H9 (cell line): Measurements from ENCODE around the gene DNLZ. TPM values are rescaled to one million over a fixed set of nuclear protein-coding genes. Genes with fewer than 3 reads are reported as not detected.

ENCODE experiments used
- DNase-seq: peaks from one replicate; pipeline ENCODE4 v3.0.0-alpha.2; 2017
- H2AFZ ChIP-seq: one replicate; pipeline ENCODE4 v1.6.1; 2013; ENCODE audit warnings: mild to moderate bottlenecking, low read length, control low read depth, moderate library complexity
- H2AK5ac ChIP-seq: 2 replicates; pipeline ENCODE4 v1.6.1; 2013; ENCODE audit warnings: low read length, control low read depth, mixed read lengths; ENCODE audit not compliant: insufficient read length
- H2BK120ac ChIP-seq: one replicate; pipeline ENCODE4 v1.6.1; 2013; ENCODE audit warnings: low read depth, mild to moderate bottlenecking, low read length, control low read depth, inconsistent platforms; ENCODE audit not compliant: poor library complexity, severe bottlenecking
- H2BK12ac ChIP-seq: 2 replicates; pipeline ENCODE4 v1.6.1; 2013; ENCODE audit warnings: low read length, control low read depth, mixed read lengths, low read depth; ENCODE audit not compliant: insufficient read length
- H2BK15ac ChIP-seq: 2 replicates; pipeline ENCODE4 v1.6.1; 2013; ENCODE audit warnings: low read depth, low read length, control low read depth
- H2BK20ac ChIP-seq: one replicate; pipeline ENCODE4 v1.6.1; 2013; ENCODE audit warnings: low read depth, mild to moderate bottlenecking, low read length, control low read depth, inconsistent platforms; ENCODE audit not compliant: poor library complexity, severe bottlenecking
- H2BK5ac ChIP-seq: 2 replicates; pipeline ENCODE4 v1.6.1; 2013; ENCODE audit warnings: low read length, control low read depth, mixed read lengths; ENCODE audit not compliant: insufficient read length
- H3K14ac ChIP-seq: 2 replicates; pipeline ENCODE4 v1.6.1; 2013; ENCODE audit warnings: low read length, control low read depth; ENCODE audit not compliant: insufficient read depth
- H3K18ac ChIP-seq: 2 replicates; pipeline ENCODE4 v1.6.1; 2013; ENCODE audit warnings: low read depth, mild to moderate bottlenecking, mixed read lengths, low read length, control low read depth; ENCODE audit not compliant: insufficient read length
- H3K23ac ChIP-seq: 2 replicates; pipeline ENCODE4 v1.6.1; 2013; ENCODE audit warnings: low read length, control low read depth, mixed read lengths, low read depth; ENCODE audit not compliant: insufficient read length
- H3K23me2 ChIP-seq: 2 replicates; pipeline ENCODE4 v1.6.1; 2013; ENCODE audit warnings: low read depth, mild to moderate bottlenecking, mixed read lengths, low read length, control low read depth; ENCODE audit not compliant: insufficient read length, poor library complexity, severe bottlenecking
- H3K27ac ChIP-seq: 2 replicates; pipeline ENCODE4 v1.5.1; 2013; ENCODE audit warnings: low read length, control low read depth, mixed read lengths, low read depth; ENCODE audit not compliant: insufficient read length
- H3K27me3 ChIP-seq: 2 replicates; pipeline ENCODE4 v1.6.1; 2013; ENCODE audit warnings: low read length, control low read depth, inconsistent platforms; ENCODE audit not compliant: insufficient read depth
- H3K4ac ChIP-seq: 2 replicates; pipeline ENCODE4 v1.6.1; 2013; ENCODE audit warnings: low read depth, mild to moderate bottlenecking, control low read depth, inconsistent platforms, low read length, moderate library complexity
- H3K4me1 ChIP-seq: 2 replicates; pipeline ENCODE4 v1.6.1; 2013; ENCODE audit warnings: low read length, control low read depth, inconsistent platforms; ENCODE audit not compliant: insufficient read depth
- H3K4me2 ChIP-seq: 2 replicates; pipeline ENCODE4 v1.6.1; 2013; ENCODE audit warnings: low read length, control low read depth, mixed read lengths; ENCODE audit not compliant: insufficient read length, insufficient read depth
- H3K56ac ChIP-seq: 2 replicates; pipeline ENCODE4 v1.6.1; 2013; ENCODE audit warnings: low read depth, mild to moderate bottlenecking, mixed read lengths, low read length, control low read depth; ENCODE audit not compliant: insufficient read length
- H3K79me1 ChIP-seq: 2 replicates; pipeline ENCODE4 v1.6.1; 2013; ENCODE audit warnings: low read depth, mild to moderate bottlenecking, moderate library complexity, low read length, control low read depth, inconsistent platforms; ENCODE audit not compliant: insufficient read depth, poor library complexity, severe bottlenecking
- H3K79me2 ChIP-seq: 2 replicates; pipeline ENCODE4 v1.6.1; 2013; ENCODE audit warnings: low read length, control low read depth, inconsistent platforms; ENCODE audit not compliant: insufficient read depth
- H3K9ac ChIP-seq: 2 replicates; pipeline ENCODE4 v1.6.1; 2013; ENCODE audit warnings: low read length, control low read depth, mixed read lengths; ENCODE audit not compliant: insufficient read length; ENCODE audit errors: extremely low read depth
- H3K9me3 ChIP-seq: one replicate; pipeline ENCODE4 v1.6.1; 2013; ENCODE audit warnings: low read depth, low read length, inconsistent platforms; ENCODE audit not compliant: control insufficient read depth
- H3T11ph ChIP-seq: one replicate; pipeline ENCODE4 v1.6.1; 2013; ENCODE audit warnings: mild to moderate bottlenecking, low read length, control low read depth, inconsistent platforms
- H4K20me1 ChIP-seq: one replicate; pipeline ENCODE4 v1.6.1; 2013; ENCODE audit not compliant: control insufficient read depth, insufficient read length, insufficient read depth
- H4K5ac ChIP-seq: 2 replicates; pipeline ENCODE4 v1.6.1; 2013; ENCODE audit warnings: low read depth, mild to moderate bottlenecking, mixed read lengths, low read length, control low read depth; ENCODE audit not compliant: insufficient read length
- H4K8ac ChIP-seq: replicated peaks from 2 replicates; pipeline ENCODE4 v1.6.1; 2013; ENCODE audit warnings: low read length, control low read depth, mixed read lengths, low read depth; ENCODE audit not compliant: insufficient read length
- H4K91ac ChIP-seq: 2 replicates; pipeline ENCODE4 v1.6.1; 2013; ENCODE audit warnings: low read depth, mild to moderate bottlenecking, moderate library complexity, mixed read lengths, low read length, control low read depth; ENCODE audit not compliant: insufficient read length
- H3K27ac Mint-ChIP-seq, 3 experiments: 2 replicates in 2 of 3; 3 replicates in 1 of 3; pipeline ENCODE4 v1.8.0; 2020 to 2021; ENCODE audit warnings: mixed read lengths in 3 of 3, mild to moderate bottlenecking in 1 of 3, moderate library complexity in 1 of 3
- H3K27me3 Mint-ChIP-seq: 2 replicates; pipeline ENCODE4 v1.8.0; 2021; ENCODE audit warnings: low read depth, mild to moderate bottlenecking, moderate library complexity, mixed read lengths
- H3K36me3 Mint-ChIP-seq, 3 experiments: 2 replicates in 2 of 3; 3 replicates in 1 of 3; pipeline ENCODE4 v1.8.0; 2020 to 2021; ENCODE audit warnings: low read depth in 3 of 3, mixed read lengths in 3 of 3; ENCODE audit not compliant: insufficient read depth in 1 of 3
- H3K4me1 Mint-ChIP-seq, 2 experiments: 2 replicates each; pipeline ENCODE4 v1.8.0; 2020; ENCODE audit warnings: mixed read lengths in 2 of 2
- H3K4me3 Mint-ChIP-seq, 2 experiments: 2 replicates in 1 of 2; 3 replicates in 1 of 2; pipeline ENCODE4 v1.8.0; 2020 to 2021; ENCODE audit warnings: mild to moderate bottlenecking in 2 of 2, mixed read lengths in 2 of 2, moderate library complexity in 1 of 2
- H3K9me3 Mint-ChIP-seq, 2 experiments: 2 replicates in 1 of 2; 3 replicates in 1 of 2; pipeline ENCODE4 v1.8.0; 2020; ENCODE audit warnings: mild to moderate bottlenecking in 2 of 2, mixed read lengths in 2 of 2, moderate library complexity in 1 of 2
- CTCF ChIP-seq: fragments of 200-600 bp; sonication (generic); conservative IDR thresholded peaks from 3 replicates; pipeline ENCODE4 v1.8.0; 2021; ENCODE audit warnings: antibody characterized with exemption, mild to moderate bottlenecking
- whole genome bisulfite sequencing: extraction: QIAGEN DNeasy Blood & Tissue Kit; methylation state at CpG from one replicate; pipeline ENCODE4 v1.1.7; 2013; ENCODE audit warnings: missing lambda C conversion rate, low lambda C conversion rate, mixed read lengths; ENCODE audit not compliant: insufficient read length; ENCODE audit errors: extremely low coverage; 5-methylcytosine and 5-hydroxymethylcytosine counted together
- total RNA-seq: library from RNA; stranded (reverse); gene quantifications from 2 replicates; pipeline ENCODE4 v1.2.1, GENCODE V29; 2021

DNLZ gene
- total RNA-seq, 1 experiment from 2014 or later = 24.8 TPM

- Mint-ChIP-seq H3K4me1 (peaks cover 11 to 12% of the 10 kb centered on the region in 2 experiments), H3K27ac (no peak overlapping the region), H3K4me3 (no peak overlapping the region), H3K27me3 (no peaks in the 10 kb centered on the region), H3K36me3 (peaks cover 31 to 61% (median 57%) of the 10 kb centered on the region in 3 experiments; a peak in 6 of 7 replicates), H3K9me3 (no peaks in the 10 kb centered on the region)
- Histone ChIP-seq H2AFZ (no peak overlapping the region), H3K79me1 (peaks cover 7% of the 10 kb centered on the region), H3K56ac (no peak overlapping the region), H2BK20ac (no peak overlapping the region), H2BK12ac (no peak overlapping the region), H3K4me1 (no peaks in the 10 kb centered on the region), H4K20me1 (no peaks in the 10 kb centered on the region), H4K8ac (no peak overlapping the region), H2BK120ac (no peak overlapping the region), H3K18ac (no peak overlapping the region), H2BK5ac (no peak overlapping the region), H3K23ac (no peak overlapping the region), H3T11ph (no peak overlapping the region), H3K27me3 (no peaks in the 10 kb centered on the region), H4K5ac (no peak overlapping the region), H3K9me3 (no peaks in the 10 kb centered on the region), H3K79me2 (peaks cover 12% of the 10 kb centered on the region; the same call in 1 of the 2 replicates), H4K91ac (no peak overlapping the region), H3K23me2 (peaks cover 6% of the 10 kb centered on the region), H2AK5ac (no peak overlapping the region), H3K9ac (no peak overlapping the region), H3K14ac (no peak overlapping the region), H3K4ac (no peak overlapping the region), H2BK15ac (no peak overlapping the region), H3K27ac (no peak overlapping the region), H3K4me2 (no peak overlapping the region)
- no peak for DNase-seq
- TF ChIP-seq CTCF = no peak
- no CpG with 5 or more reads among the region's 4 CpGs for WGBS
Measured at GRCh38 chr9:136396219-136396515, 32.6 kb upstream of the DNLZ start.
